A549 (cell line): ENCODE measurements around the gene PRKCE. TPM values are rescaled to one million over a fixed set of nuclear protein-coding genes. Genes with fewer than 3 reads are reported as not detected.

Experiments used
- ATAC-seq, 2 experiments: fragments of 200-7000 bp in 1 of 2; fragments of >200 bp in 1 of 2; cut with Nextera tagmentation in 1 of 2; cut with Tn5 transposase in 1 of 2; 3 replicates each; pipeline versions ENCODE4 v1.8.0 to v1.9.1; 2018 to 2020; ENCODE audit warnings: mild to moderate bottlenecking in 1 of 2, moderate library complexity in 1 of 2
- CTCF ChIA-PET: fragments of 300-600 bp; sonication (Branson Sonifier 250); formaldehyde crosslinking; extraction: SDS; loops from one replicate; lab custom pipeline; 2021; ENCODE audit warnings: antibody characterized with exemption, inconsistent platforms; lab: Yijun Ruan, JAX
- POLR2A ChIA-PET: fragments of 350-600 bp; formaldehyde crosslinking; extraction: SDS; loops from one replicate; lab custom pipeline; 2021; ENCODE audit warnings: antibody characterized with exemption, inconsistent platforms; lab: Yijun Ruan, JAX
- DNase-seq, 2 experiments: peaks; one replicate each; pipeline versions ENCODE4 v3.0.0 to v3.0.0-alpha.2; 2011 to 2016; ENCODE audit warnings: low read depth in 1 of 2, low spot score in 1 of 2
- FAIRE-seq: peaks from 2 replicates; lab custom pipeline; 2011; peaks lifted over from hg19 to GRCh38; lab: Jason Lieb, UNC
- H3K27ac ChIP-seq, 2 experiments: fragments of >200 bp; sonication (Bioruptor Twin); formaldehyde crosslinking; 3 replicates each; pipeline ENCODE4 v1.5.1; 2016 to 2017
- H3K4me1 ChIP-seq: fragments of >200 bp; sonication (Bioruptor Twin); formaldehyde crosslinking; 3 replicates; pipeline ENCODE4 v1.6.1; 2016
- H3K4me2 ChIP-seq: fragments of >200 bp; sonication (Bioruptor Twin); formaldehyde crosslinking; 3 replicates; pipeline ENCODE4 v1.6.1; 2016
- H3K4me3 ChIP-seq: fragments of >200 bp; sonication (Bioruptor Twin); formaldehyde crosslinking; 3 replicates; pipeline ENCODE4 v1.5.1; 2016
- H3K9me3 ChIP-seq: fragments of >200 bp; sonication (Bioruptor Twin); formaldehyde crosslinking; 3 replicates; pipeline ENCODE4 v1.6.1; 2016
- CBX2 ChIP-seq: fragments of 200-600 bp; sonication (generic); IDR thresholded peaks from 2 replicates; pipeline ENCODE4 v1.6.1; 2016; ENCODE audit warnings: low read depth, mild to moderate bottlenecking, borderline replicate concordance
- CTCF ChIP-seq: fragments of >200 bp; sonication (Bioruptor Twin); formaldehyde crosslinking; IDR thresholded peaks from 3 replicates; pipeline ENCODE4 v1.5.1; 2016
- EHF ChIP-seq: fragments of 250-450 bp; sonication (Bioruptor Pico); IDR thresholded peaks from 2 replicates; pipeline ENCODE4 v1.5.0; 2020; ENCODE audit warnings: mild to moderate bottlenecking
- EHMT2 ChIP-seq: fragments of 200-600 bp; sonication (generic); IDR thresholded peaks from 2 replicates; pipeline ENCODE4 v1.6.1; 2016; ENCODE audit warnings: antibody characterized with exemption, low read depth, mild to moderate bottlenecking, moderate library complexity
- FOSB ChIP-seq: fragments of 250-450 bp; sonication (Bioruptor Pico); IDR thresholded peaks from 2 replicates; pipeline ENCODE4 v1.5.0; 2020; ENCODE audit warnings: mild to moderate bottlenecking, moderate library complexity
- FOXS1 ChIP-seq: fragments of 250-450 bp; sonication (Bioruptor Pico); IDR thresholded peaks from 2 replicates; pipeline ENCODE4 v1.5.0; 2020; ENCODE audit warnings: mild to moderate bottlenecking, moderate library complexity
- GATA3 ChIP-seq: IDR thresholded peaks from 2 replicates; pipeline ENCODE4 v1.6.1; 2012; ENCODE audit warnings: borderline replicate concordance
- HES2 ChIP-seq: fragments of >200 bp; sonication (Bioruptor Twin); formaldehyde crosslinking; IDR thresholded peaks from 2 replicates; pipeline ENCODE4 v1.6.1; 2016
- JUN ChIP-seq, 2 experiments: fragments of >200 bp; sonication (Bioruptor Twin); formaldehyde crosslinking; IDR thresholded peaks; 2 replicates in 1 of 2; 3 replicates in 1 of 2; pipeline ENCODE4 v1.6.1; 2016 to 2017
- MAX ChIP-seq: IDR thresholded peaks from 2 replicates; pipeline ENCODE4 v1.6.1; 2012
- MAZ ChIP-seq: fragments of 150-350 bp; IDR thresholded peaks from 2 replicates; pipeline ENCODE4 v1.6.1; 2014; ENCODE audit warnings: antibody characterized with exemption, low read depth, low read length, borderline replicate concordance
- MYC ChIP-seq: IDR thresholded peaks from 2 replicates; pipeline ENCODE4 v1.6.1; 2012; ENCODE audit warnings: mild to moderate bottlenecking, inconsistent platforms, low read length, improper control_type of control experiment, borderline replicate concordance
- NFE2L2 ChIP-seq: fragments of 150-350 bp; conservative IDR thresholded peaks from 2 replicates; pipeline ENCODE4 v1.6.1; 2014; ENCODE audit warnings: low read length
- POLR2AphosphoS2 ChIP-seq: conservative IDR thresholded peaks from 2 replicates; pipeline ENCODE4 v1.6.1; 2012; ENCODE audit warnings: low read length, improper control_type of control experiment, inconsistent platforms
- RCOR1 ChIP-seq: fragments of 150-350 bp; IDR thresholded peaks from 2 replicates; pipeline ENCODE4 v1.6.1; 2014; ENCODE audit warnings: antibody characterized with exemption, low read length, low read depth
- RFX5 ChIP-seq: fragments of 450-650 bp; IDR thresholded peaks from 2 replicates; pipeline ENCODE4 v1.7.1; 2014; ENCODE audit warnings: antibody characterized with exemption, mild to moderate bottlenecking, moderate library complexity
- SMC3 ChIP-seq: fragments of >200 bp; sonication (Bioruptor Twin); formaldehyde crosslinking; IDR thresholded peaks from 3 replicates; pipeline ENCODE4 v1.6.1; 2018; ENCODE audit warnings: inconsistent platforms
- TFCP2L1 ChIP-seq: fragments of 250-450 bp; sonication (Bioruptor Pico); IDR thresholded peaks from 2 replicates; pipeline ENCODE4 v1.5.0; 2021; ENCODE audit warnings: mild to moderate bottlenecking
- ZC3H11A ChIP-seq: fragments of 450-650 bp; IDR thresholded peaks from 2 replicates; pipeline ENCODE4 v1.6.1; 2014; ENCODE audit warnings: antibody characterized with exemption, mild to moderate bottlenecking
- ZFP36 ChIP-seq: fragments of 450-650 bp; IDR thresholded peaks from 2 replicates; pipeline ENCODE4 v1.6.1; 2014; ENCODE audit warnings: borderline replicate concordance; ENCODE audit not compliant: partially characterized antibody
- ZSCAN20 ChIP-seq: fragments of 250-450 bp; sonication (Bioruptor Pico); IDR thresholded peaks from 2 replicates; pipeline ENCODE4 v1.8.0; 2022; ENCODE audit warnings: mild to moderate bottlenecking, moderate library complexity
- WGBS: methylation state at CpG from one replicate; pipeline ENCODE4 v1.1.6; 2017; ENCODE audit errors: missing lambda C conversion rate; 5-methylcytosine and 5-hydroxymethylcytosine counted together
- polyA plus RNA-seq, 4 experiments: library from polyadenylated mRNA; depleted of rRNA in 3 of 4; stranded (reverse); fragments of >200 nt; fragmentation: RNase III in 1 of 4; extraction: RNeasy Plus Mini Kit Qiagen cat#74134 plus additional on column Dnase treatment in 1 of 4; gene quantifications; 2 replicates in 3 of 4; 3 replicates in 1 of 4; pipeline ENCODE4 v1.2.3, GENCODE V29; 2011 to 2017
- TF ChIP-seq, protein P1 (sequence below): fragments of 150-350 bp; IDR thresholded peaks from 2 replicates; pipeline ENCODE4 v1.6.1; 2014; ENCODE audit warnings: low read depth, mild to moderate bottlenecking, low read length
- TF ChIP-seq, protein P2 (sequence below): fragments of 200-600 bp; sonication (generic); IDR thresholded peaks from 2 replicates; pipeline ENCODE4 v1.6.1; 2016; ENCODE audit warnings: antibody characterized with exemption, mild to moderate bottlenecking, moderate library complexity
- TF ChIP-seq, protein P3 (sequence below): fragments of 250-450 bp; sonication (Bioruptor Pico); IDR thresholded peaks from 2 replicates; pipeline ENCODE4 v1.5.0; 2020; ENCODE audit warnings: low read depth, mild to moderate bottlenecking, moderate library complexity

The PRKCE gene
- polyA plus RNA-seq, 2 of the 4 experiments (the other 2 are of a cell fraction): 11.5 to 12.0 TPM

- TF ChIP-seq CTCF (no peak), CBX2 (no peak), TFCP2L1 (no peak), EHF (no peak)
- TF ChIP-seq, protein P1, sequence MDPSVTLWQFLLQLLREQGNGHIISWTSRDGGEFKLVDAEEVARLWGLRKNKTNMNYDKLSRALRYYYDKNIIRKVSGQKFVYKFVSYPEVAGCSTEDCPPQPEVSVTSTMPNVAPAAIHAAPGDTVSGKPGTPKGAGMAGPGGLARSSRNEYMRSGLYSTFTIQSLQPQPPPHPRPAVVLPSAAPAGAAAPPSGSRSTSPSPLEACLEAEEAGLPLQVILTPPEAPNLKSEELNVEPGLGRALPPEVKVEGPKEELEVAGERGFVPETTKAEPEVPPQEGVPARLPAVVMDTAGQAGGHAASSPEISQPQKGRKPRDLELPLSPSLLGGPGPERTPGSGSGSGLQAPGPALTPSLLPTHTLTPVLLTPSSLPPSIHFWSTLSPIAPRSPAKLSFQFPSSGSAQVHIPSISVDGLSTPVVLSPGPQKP: no peak
- TF ChIP-seq, all 56 proteins: peak for 0
These were observed 475.7 kb downstream of the PRKCE start (continued) for GRCh38 chr2:46127176-46127575.

GRCh38 chr2:46130511-46130910 is 479.0 kb downstream of the PRKCE start:
- ATAC-seq (no peak), FAIRE-seq (no peak), DNase-seq (no peak)
- Histone ChIP-seq H3K4me1 (no peaks in the 10 kb centered on the region), H3K4me2 (no peak overlapping the region), H3K9me3 (no peaks in the 10 kb centered on the region), H3K4me3 (no peak overlapping the region), H3K27ac (no peak overlapping the region)
- 92% methylated on average over 4 of the region's 4 CpGs for WGBS
- TF ChIP-seq, protein P2, sequence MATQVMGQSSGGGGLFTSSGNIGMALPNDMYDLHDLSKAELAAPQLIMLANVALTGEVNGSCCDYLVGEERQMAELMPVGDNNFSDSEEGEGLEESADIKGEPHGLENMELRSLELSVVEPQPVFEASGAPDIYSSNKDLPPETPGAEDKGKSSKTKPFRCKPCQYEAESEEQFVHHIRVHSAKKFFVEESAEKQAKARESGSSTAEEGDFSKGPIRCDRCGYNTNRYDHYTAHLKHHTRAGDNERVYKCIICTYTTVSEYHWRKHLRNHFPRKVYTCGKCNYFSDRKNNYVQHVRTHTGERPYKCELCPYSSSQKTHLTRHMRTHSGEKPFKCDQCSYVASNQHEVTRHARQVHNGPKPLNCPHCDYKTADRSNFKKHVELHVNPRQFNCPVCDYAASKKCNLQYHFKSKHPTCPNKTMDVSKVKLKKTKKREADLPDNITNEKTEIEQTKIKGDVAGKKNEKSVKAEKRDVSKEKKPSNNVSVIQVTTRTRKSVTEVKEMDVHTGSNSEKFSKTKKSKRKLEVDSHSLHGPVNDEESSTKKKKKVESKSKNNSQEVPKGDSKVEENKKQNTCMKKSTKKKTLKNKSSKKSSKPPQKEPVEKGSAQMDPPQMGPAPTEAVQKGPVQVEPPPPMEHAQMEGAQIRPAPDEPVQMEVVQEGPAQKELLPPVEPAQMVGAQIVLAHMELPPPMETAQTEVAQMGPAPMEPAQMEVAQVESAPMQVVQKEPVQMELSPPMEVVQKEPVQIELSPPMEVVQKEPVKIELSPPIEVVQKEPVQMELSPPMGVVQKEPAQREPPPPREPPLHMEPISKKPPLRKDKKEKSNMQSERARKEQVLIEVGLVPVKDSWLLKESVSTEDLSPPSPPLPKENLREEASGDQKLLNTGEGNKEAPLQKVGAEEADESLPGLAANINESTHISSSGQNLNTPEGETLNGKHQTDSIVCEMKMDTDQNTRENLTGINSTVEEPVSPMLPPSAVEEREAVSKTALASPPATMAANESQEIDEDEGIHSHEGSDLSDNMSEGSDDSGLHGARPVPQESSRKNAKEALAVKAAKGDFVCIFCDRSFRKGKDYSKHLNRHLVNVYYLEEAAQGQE: no peak
- no peak for TF ChIP-seq ZSCAN20 (CRISPR knock-in tag)
- ChIA-PET POLR2A (no interaction called here), CTCF (interaction anchor here (0.7 to 2.2 kb wide), 2 partner anchors 12 to 14 kb away, joined by 4 read pairs; no protein-coding TSS in a partner anchor)

GRCh38 chr2:46132996-46133395 is 481.5 kb downstream of the PRKCE start:
- Histone ChIP-seq H3K9me3 (no peaks in the 10 kb centered on the region), H3K4me1 (no peaks in the 10 kb centered on the region), H3K27ac (no peak overlapping the region), H3K4me2 (no peak overlapping the region), H3K4me3 (no peak overlapping the region)
- ATAC-seq: no peak
- DNase-seq: no peak
- WGBS: 90% methylated on average over 8 of the region's 8 CpGs
- no peak for FAIRE-seq
- POLR2A ChIA-PET: no interaction called here
- CTCF ChIA-PET: no interaction called here
- TF ChIP-seq RCOR1 (no peak), FOSB (no peak), JUN (IDR thresholded peaks at IDR 0.05) (no peak), POLR2AphosphoS2 (no peak), ZFP36 (no peak), MAZ (no peak), ZC3H11A (no peak), SMC3 (no peak), HES2 (no peak), NFE2L2 (no peak), MAX (no peak), CTCF (no peak), RFX5 (no peak), EHMT2 (no peak), MYC (no peak), GATA3 (no peak), FOXS1 (CRISPR knock-in tag) (no peak)
- TF ChIP-seq, protein P1: no peak
- TF ChIP-seq, protein P3, sequence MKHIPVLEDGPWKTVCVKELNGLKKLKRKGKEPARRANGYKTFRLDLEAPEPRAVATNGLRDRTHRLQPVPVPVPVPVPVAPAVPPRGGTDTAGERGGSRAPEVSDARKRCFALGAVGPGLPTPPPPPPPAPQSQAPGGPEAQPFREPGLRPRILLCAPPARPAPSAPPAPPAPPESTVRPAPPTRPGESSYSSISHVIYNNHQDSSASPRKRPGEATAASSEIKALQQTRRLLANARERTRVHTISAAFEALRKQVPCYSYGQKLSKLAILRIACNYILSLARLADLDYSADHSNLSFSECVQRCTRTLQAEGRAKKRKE (CRISPR knock-in tag): no peak
